IMR-90 (cell line): ENCODE results near the gene INPP5E. TPM values are rescaled to one million over a fixed set of nuclear protein-coding genes. Genes with fewer than 3 reads are reported as not detected.

Source experiments
- ATAC-seq: fragments of 200-7000 bp; cut with Tn5 transposase; 2 replicates; pipeline ENCODE4 v1.9.1; 2020; ENCODE audit warnings: low read depth, mild to moderate bottlenecking, moderate library complexity
- BruUV-seq: library from RNA; stranded (reverse); fragments of 400-500 nt; replicated peaks from 2 replicates; lab custom pipeline; 2021; lab: Mats Ljungman, UMichigan
- CTCF ChIA-PET: fragments of 300-600 bp; formaldehyde crosslinking; extraction: SDS; loops from one replicate; lab custom pipeline; 2021; ENCODE audit warnings: antibody characterized with exemption; lab: Yijun Ruan, JAX
- POLR2A ChIA-PET: fragments of 300-600 bp; sonication (Branson Sonifier 250); formaldehyde crosslinking; loops from one replicate; lab custom pipeline; 2022; ENCODE audit warnings: antibody characterized with exemption; ENCODE audit not compliant: unreplicated experiment; lab: Charles Lee
- DNase-seq: peaks from one replicate; pipeline ENCODE4 v3.0.0; 2013
- H2AFZ ChIP-seq: replicated peaks from 2 replicates; pipeline ENCODE3; 2013; ENCODE audit warnings: low read length, mild to moderate bottlenecking; ENCODE audit not compliant: poor library complexity
- H2AK5ac ChIP-seq: 2 replicates; pipeline ENCODE4 v1.6.1; 2013; ENCODE audit warnings: low read depth, low read length, inconsistent platforms
- H2AK9ac ChIP-seq: replicated peaks from 2 replicates; pipeline ENCODE3; 2013; ENCODE audit warnings: mild to moderate bottlenecking, low read depth, low read length, moderate library complexity; ENCODE audit not compliant: poor library complexity
- H2BK120ac ChIP-seq: 2 replicates; pipeline ENCODE4 v1.6.1; 2013; ENCODE audit warnings: low read depth, low read length, inconsistent platforms
- H2BK15ac ChIP-seq: 3 replicates; pipeline ENCODE4 v1.6.1; 2013; ENCODE audit warnings: low read depth, low read length, inconsistent platforms
- H2BK20ac ChIP-seq: 2 replicates; pipeline ENCODE4 v1.6.1; 2013; ENCODE audit warnings: low read depth, mild to moderate bottlenecking, inconsistent platforms, low read length, moderate library complexity
- H2BK5ac ChIP-seq: 2 replicates; pipeline ENCODE4 v1.6.1; 2013; ENCODE audit warnings: mild to moderate bottlenecking, low read depth, low read length, inconsistent platforms; ENCODE audit not compliant: poor library complexity, severe bottlenecking
- H3K14ac ChIP-seq: replicated peaks from 2 replicates; pipeline ENCODE4 v1.6.1; 2013; ENCODE audit warnings: low read depth, low read length, inconsistent platforms
- H3K18ac ChIP-seq: 2 replicates; pipeline ENCODE4 v1.6.1; 2013; ENCODE audit warnings: low read depth, low read length, control low read depth
- H3K23ac ChIP-seq: 2 replicates; pipeline ENCODE4 v1.6.1; 2013; ENCODE audit warnings: low read depth, low read length, inconsistent platforms
- H3K27ac ChIP-seq: 2 replicates; pipeline ENCODE4 v1.5.1; 2013; ENCODE audit warnings: mild to moderate bottlenecking, control low read depth, low read length; ENCODE audit not compliant: insufficient read depth
- H3K27me3 ChIP-seq: 2 replicates; pipeline ENCODE4 v1.6.1; 2013; ENCODE audit warnings: low read length; ENCODE audit not compliant: control insufficient read depth, insufficient read depth
- H3K36me3 ChIP-seq: 2 replicates; pipeline ENCODE4 v1.6.1; 2013; ENCODE audit warnings: low read length, mixed read lengths; ENCODE audit not compliant: control insufficient read depth, insufficient read depth
- H3K4ac ChIP-seq: 2 replicates; pipeline ENCODE4 v1.6.1; 2013; ENCODE audit warnings: low read depth, low read length, inconsistent platforms
- H3K4me1 ChIP-seq: 2 replicates; pipeline ENCODE4 v1.6.1; 2013; ENCODE audit warnings: low read length, mixed read lengths; ENCODE audit not compliant: control insufficient read depth, insufficient read depth
- H3K4me2 ChIP-seq: 2 replicates; pipeline ENCODE4 v1.6.1; 2013; ENCODE audit warnings: low read depth, mild to moderate bottlenecking, control low read depth, low read length, moderate library complexity
- H3K4me3 ChIP-seq: 2 replicates; pipeline ENCODE4 v1.5.1; 2013; ENCODE audit warnings: low read depth, mild to moderate bottlenecking, control low read depth, low read length, moderate library complexity; ENCODE audit not compliant: insufficient read depth
- H3K56ac ChIP-seq: 2 replicates; pipeline ENCODE4 v1.6.1; 2013; ENCODE audit warnings: low read length, inconsistent platforms; ENCODE audit not compliant: insufficient read depth; ENCODE audit errors: extremely low read depth
- H3K79me1 ChIP-seq, 2 experiments: 2 replicates each; pipeline ENCODE4 v1.6.1; 2013; ENCODE audit warnings: low read length in 2 of 2, inconsistent platforms in 1 of 2, low read depth in 1 of 2
- H3K9ac ChIP-seq: 2 replicates; pipeline ENCODE4 v1.6.1; 2013; ENCODE audit warnings: low read depth, low read length, control low read depth
- H3K9me1 ChIP-seq: 2 replicates; pipeline ENCODE4 v1.6.1; 2013; ENCODE audit warnings: low read length, inconsistent platforms; ENCODE audit not compliant: insufficient read depth
- H3K9me3 ChIP-seq: 2 replicates; pipeline ENCODE4 v1.6.1; 2013; ENCODE audit warnings: low read length; ENCODE audit not compliant: control insufficient read depth, insufficient read depth
- H4K20me1 ChIP-seq: 2 replicates; pipeline ENCODE4 v1.6.1; 2013; ENCODE audit warnings: low read length, inconsistent platforms; ENCODE audit not compliant: insufficient read depth
- H4K5ac ChIP-seq: 2 replicates; pipeline ENCODE4 v1.6.1; 2013; ENCODE audit warnings: mild to moderate bottlenecking, low read depth, low read length, control low read depth
- H4K8ac ChIP-seq, 2 experiments: 2 replicates each; pipeline ENCODE4 v1.6.1; 2013; ENCODE audit warnings: low read depth in 2 of 2, low read length in 2 of 2, control low read depth in 1 of 2, inconsistent platforms in 1 of 2
- H4K91ac ChIP-seq: 2 replicates; pipeline ENCODE4 v1.6.1; 2013; ENCODE audit warnings: low read depth, low read length, inconsistent platforms; ENCODE audit not compliant: insufficient read depth
- BHLHE40 ChIP-seq: fragments of 150-350 bp; IDR thresholded peaks from 2 replicates; pipeline ENCODE4 v1.6.1; 2016; ENCODE audit warnings: mild to moderate bottlenecking, low read depth, low read length
- CEBPB ChIP-seq: IDR thresholded peaks from 2 replicates; pipeline ENCODE4 v1.6.1; 2012; ENCODE audit warnings: low read depth, low read length, improper control_type of control experiment
- CHD1 ChIP-seq: IDR thresholded peaks from 2 replicates; pipeline ENCODE4 v1.6.1; 2012; ENCODE audit warnings: low read depth, low read length, improper control_type of control experiment
- FOS ChIP-seq: fragments of 150-350 bp; IDR thresholded peaks from 2 replicates; pipeline ENCODE4 v1.6.1; 2016; ENCODE audit warnings: low read depth, low read length
- MAZ ChIP-seq: IDR thresholded peaks from 2 replicates; pipeline ENCODE4 v1.6.1; 2012; ENCODE audit warnings: low read depth, mild to moderate bottlenecking, low read length, improper control_type of control experiment, moderate library complexity, borderline replicate concordance
- NFE2L2 ChIP-seq: fragments of 150-350 bp; IDR thresholded peaks from 2 replicates; pipeline ENCODE4 v1.6.1; 2016; ENCODE audit warnings: low read depth, mild to moderate bottlenecking, low read length
- POLR2A ChIP-seq: IDR thresholded peaks from 2 replicates; pipeline ENCODE4 v1.6.1; 2012; ENCODE audit warnings: mild to moderate bottlenecking, low read depth, low read length
- RAD21 ChIP-seq: IDR thresholded peaks from 2 replicates; pipeline ENCODE4 v1.6.1; 2012; ENCODE audit warnings: low read length, improper control_type of control experiment
- RFX5 ChIP-seq: IDR thresholded peaks from 2 replicates; pipeline ENCODE4 v1.8.0; 2012; ENCODE audit warnings: low read depth, mild to moderate bottlenecking, low read length, moderate library complexity
- SMC3 ChIP-seq: fragments of 150-350 bp; IDR thresholded peaks from 2 replicates; pipeline ENCODE4 v1.6.1; 2016; ENCODE audit warnings: low read depth, mild to moderate bottlenecking, antibody characterized with exemption, low read length, moderate library complexity
- WGBS, 2 experiments: methylation state at CpG; one replicate each; pipeline versions ENCODE4 v1.1.5 to v1.1.7; 2013; ENCODE audit warnings: missing lambda C conversion rate in 2 of 2; ENCODE audit not compliant: insufficient read length in 1 of 2; ENCODE audit errors: extremely low coverage in 2 of 2; 5-methylcytosine and 5-hydroxymethylcytosine counted together
- dilution Hi-C: fragments of 300-500 bp; cut with HindIII; formaldehyde crosslinking; loops from one replicate; pipeline ENCODE4 v1.14.3; 2018; ENCODE audit warnings: low sequenced_read_pairs; ENCODE audit not compliant: unreplicated experiment
- in situ Hi-C: fragments of 300-500 bp; cut with MboI; formaldehyde crosslinking; loops from 3 replicates; pipeline ENCODE4 v1.14.3; 2019; ENCODE audit warnings: low sequenced_read_pairs, inconsistent platforms, mixed read lengths
- intact Hi-C: fragments of 100-400 bp; cut with micrococcal nuclease; formaldehyde crosslinking; loops from 2 replicates; pipeline ENCODE4 v1.10.0; 2022
- polyA plus RNA-seq, 3 experiments: library from polyadenylated mRNA; depleted of rRNA; stranded (reverse); fragments of >200 nt; gene quantifications; 2 replicates each; pipeline ENCODE4 v1.2.3, GENCODE V29; 2012; ENCODE audit warnings: low replicate concordance in 1 of 3
- total RNA-seq: library from RNA; depleted of rRNA; stranded (reverse); fragments of >200 nt; gene quantifications from 2 replicates; pipeline ENCODE4 v1.2.3, GENCODE V29; 2012
- TF ChIP-seq, protein P1 (sequence below): fragments of 150-350 bp; IDR thresholded peaks from 2 replicates; pipeline ENCODE4 v1.6.1; 2016; ENCODE audit warnings: low read depth, mild to moderate bottlenecking, low read length, moderate library complexity, borderline replicate concordance

The INPP5E gene
- total and polyA plus RNA-seq, 2 of the 4 experiments (the other 2 are of a cell fraction): 1.6 to 9.4 TPM

DNA sequence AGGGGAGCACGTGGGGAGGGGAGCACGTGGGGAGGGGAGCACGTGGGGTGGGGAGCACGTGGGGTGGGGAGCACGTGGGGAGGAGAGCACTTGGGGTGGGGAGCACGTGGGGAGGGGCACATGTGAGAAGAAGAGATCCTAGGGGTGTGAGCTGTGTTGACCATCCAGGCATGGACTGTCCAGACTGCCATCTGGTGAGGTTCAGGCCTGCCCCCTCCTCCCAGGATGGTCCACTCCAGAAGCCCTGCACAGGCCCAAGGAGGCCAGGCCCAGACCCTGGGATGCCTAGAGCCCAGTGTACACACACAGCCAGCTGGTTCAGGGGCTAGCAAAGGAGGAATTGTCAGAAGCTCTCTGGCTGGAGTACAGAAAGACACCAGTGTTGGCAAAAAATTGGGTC lies 42.0 kb downstream of the INPP5E start:
- Histone ChIP-seq H3K14ac (no peak overlapping the region), H4K20me1 (peaks cover 16% of the 10 kb centered on the region), H4K91ac (no peak overlapping the region), H2BK15ac (no peak overlapping the region), H2BK120ac (no peak overlapping the region), H3K27ac (no peak overlapping the region), H3K4ac (no peak overlapping the region), H3K4me3 (no peak overlapping the region), H3K36me3 (peaks cover 52% of the 10 kb centered on the region), H3K4me1 (peaks cover 9% of the 10 kb centered on the region), H3K18ac (no peak overlapping the region), H3K9ac (no peak overlapping the region), H3K9me3 (no peaks in the 10 kb centered on the region), H2BK20ac (no peak overlapping the region), H3K56ac (no peak overlapping the region), H2BK5ac (no peak overlapping the region), H2AFZ (no peak overlapping the region), H4K5ac (no peak overlapping the region), H2AK5ac (no peak overlapping the region), H4K8ac (no peak overlapping the region), H3K4me2 (no peak overlapping the region), H3K9me1 (no peaks in the 10 kb centered on the region), H3K23ac (no peak overlapping the region), H3K79me1 (peaks cover 20 to 35% of the 10 kb centered on the region in 2 experiments), H3K27me3 (no peaks in the 10 kb centered on the region), H2AK9ac (no peak overlapping the region)
- WGBS, 2 experiments: no CpG with 5 or more reads among the region's 6 CpGs
- ChIA-PET POLR2A (no interaction called here), CTCF (interaction anchor here (0.6 kb wide), 1 partner anchor 22 kb away, joined by 7 read pairs; no protein-coding TSS in a partner anchor)
- ATAC-seq (no peak), DNase-seq (no peak)
- dilution Hi-C loops: no loop called here
- in situ Hi-C loops: no loop called here
- intact Hi-C loops: no loop called here
- TF ChIP-seq RAD21 (no peak), NFE2L2 (no peak), SMC3 (no peak), POLR2A (no peak), BHLHE40 (no peak), RFX5 (no peak), MAZ (no peak), FOS (no peak), CHD1 (no peak), CEBPB (no peak)
- TF ChIP-seq, protein P1, sequence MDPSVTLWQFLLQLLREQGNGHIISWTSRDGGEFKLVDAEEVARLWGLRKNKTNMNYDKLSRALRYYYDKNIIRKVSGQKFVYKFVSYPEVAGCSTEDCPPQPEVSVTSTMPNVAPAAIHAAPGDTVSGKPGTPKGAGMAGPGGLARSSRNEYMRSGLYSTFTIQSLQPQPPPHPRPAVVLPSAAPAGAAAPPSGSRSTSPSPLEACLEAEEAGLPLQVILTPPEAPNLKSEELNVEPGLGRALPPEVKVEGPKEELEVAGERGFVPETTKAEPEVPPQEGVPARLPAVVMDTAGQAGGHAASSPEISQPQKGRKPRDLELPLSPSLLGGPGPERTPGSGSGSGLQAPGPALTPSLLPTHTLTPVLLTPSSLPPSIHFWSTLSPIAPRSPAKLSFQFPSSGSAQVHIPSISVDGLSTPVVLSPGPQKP: no peak
- no TSS peak for BruUV-seq
